CD4-positive, alpha-beta T cell treated with Interleukin-15 for 1 hour (primary cell): Measurements from ENCODE around the gene MS4A1.
"Not testable (repeated sequence)": the region's sequence is repeated elsewhere in the genome, so short reads cannot be mapped to it uniquely, and the experiment has no call there.

Source experiments
- DNase-seq: peaks from one replicate; pipeline ENCODE4 v3.0.0-alpha.2; 2020

Gene MS4A1

GRCh38 chr11:60504219-60504905 is 48.7 kb downstream of the MS4A1 start:
- no peak for DNase-seq

GRCh38 chr11:60509609-60510008 is 54.0 kb downstream of the MS4A1 start:
- DNase-seq = not testable (repeated sequence)

GRCh38 chr11:60510209-60510608 is 54.6 kb downstream of the MS4A1 start:
- DNase-seq = not testable (repeated sequence)

GRCh38 chr11:60511393-60511792 is 55.7 kb downstream of the MS4A1 start:
- DNase-seq = no peak

GRCh38 chr11:60512651-60513225 is 57.1 kb downstream of the MS4A1 start:
- DNase-seq = no peak

- DNase-seq = no peak
Observed at GRCh38 chr11:60513496-60514460, 58.1 kb downstream of the MS4A1 start.

- DNase-seq = no peak
Observed at GRCh38 chr11:60515144-60515855, 59.7 kb downstream of the MS4A1 start, which contains the start of gene MS4A13. TSS of gene MS4A13 (plus strand) at chr11:60515392. CDS start at chr11:60518084, 2,692 bp downstream.
